Activated CD8-positive, alpha-beta memory T cell treated with anti-CD3 and anti-CD28 coated beads, Interleukin-2, amount 50 U/mL, for 24 hours (primary cell): ENCODE results near the gene RBM6.
A peak's percentile ranks its signal among the peaks of the same experiment; 100 is the strongest.
"Not testable (repeated sequence)": the region's sequence is repeated elsewhere in the genome, so short reads cannot be mapped to it uniquely, and the experiment has no call there.

Source experiments
- DNase-seq: peaks from one replicate; pipeline ENCODE4 v3.0.0-alpha.2; 2020; ENCODE audit errors: extremely low read depth

Gene RBM6

GRCh38 chr3:49917806-49918590 lies 22.0 kb upstream of the RBM6 start:
- DNase-seq = not testable (repeated sequence)

- no peak for DNase-seq
These were observed 15.3 kb upstream of the RBM6 start for GRCh38 chr3:49924683-49925082.

- no peak for DNase-seq
These were observed 14.5 kb upstream of the RBM6 start for GRCh38 chr3:49925485-49925884.

- DNase-seq = no peak
These were observed 13.7 kb upstream of the RBM6 start for GRCh38 chr3:49926117-49926728.

GRCh38 chr3:49927798-49928197 lies 12.2 kb upstream of the RBM6 start:
- DNase-seq = no peak

- no peak for DNase-seq
These were observed 11.4 kb upstream of the RBM6 start for GRCh38 chr3:49928481-49929017.

GRCh38 chr3:49929291-49930167 lies 10.4 kb upstream of the RBM6 start, which contains the start of gene MON1A:
Gene MON1A, minus strand, starts transcription at chr3:49929811. Its CDS starts 16,465 bp downstream, at chr3:49913346.
- peak; percentile 67 for DNase-seq

GRCh38 chr3:49930168-49930690 lies 9.7 kb upstream of the RBM6 start:
- no peak for DNase-seq

GRCh38 chr3:49930922-49931321 lies 9.0 kb upstream of the RBM6 start:
- DNase-seq = no peak

- not testable (repeated sequence) for DNase-seq
These were observed 7.7 kb upstream of the RBM6 start for GRCh38 chr3:49932281-49932680.

- no peak for DNase-seq
These were observed 2.9 kb upstream of the RBM6 start for GRCh38 chr3:49937090-49937489.

GRCh38 chr3:49940667-49941249 lies 808 bp downstream of the RBM6 start:
- DNase-seq = no peak

GRCh38 chr3:49942651-49943050 lies 2.7 kb downstream of the RBM6 start:
- DNase-seq = no peak

GRCh38 chr3:49952924-49953323 lies 13.0 kb downstream of the RBM6 start:
- DNase-seq = no peak

GRCh38 chr3:49955636-49956035 lies 15.7 kb downstream of the RBM6 start:
- no peak for DNase-seq

- no peak for DNase-seq
These were observed 26.4 kb downstream of the RBM6 start for GRCh38 chr3:49966233-49966942.

GRCh38 chr3:49967291-49967690 lies 27.3 kb downstream of the RBM6 start:
- DNase-seq = no peak

GRCh38 chr3:49968346-49968745 lies 28.4 kb downstream of the RBM6 start:
- DNase-seq = no peak

GRCh38 chr3:49972656-49973055 lies 32.7 kb downstream of the RBM6 start:
- no peak for DNase-seq

GRCh38 chr3:49976942-49977341 lies 37.0 kb downstream of the RBM6 start:
- no peak for DNase-seq

- DNase-seq = no peak
These were observed 44.4 kb downstream of the RBM6 start for GRCh38 chr3:49984394-49984793.
